ENCODE measurements around the gene PDIA5. TPM values are rescaled to one million over a fixed set of nuclear protein-coding genes. Genes with fewer than 3 reads are reported as not detected.

Gene PDIA5
- total RNA-seq, 2 donors from 2014 or later, result 8.0 to 9.0 TPM

GRCh38 chr3:123129092-123129491, 62.3 kb downstream of the PDIA5 start:
- Histone ChIP-seq H3K27ac (no peak overlapping the region), H3K27me3 (no peaks in the 10 kb centered on the region), H3K9me3 (no peaks in the 10 kb centered on the region), H3K36me3 (peaks cover 42% of the 10 kb centered on the region), H3K4me3 (no peak overlapping the region), H3K4me1 (no peaks in the 10 kb centered on the region)
- no peak for DNase-seq (ENCODE audit: low spot score)
- no peak for TF ChIP-seq CTCF (IDR thresholded peaks at IDR 0.05)

GRCh38 chr3:123129532-123129931, 62.7 kb downstream of the PDIA5 start:
- no peaks in the 10 kb centered on the region for H3K4me1 ChIP-seq
- H3K4me3 ChIP-seq, result no peak overlapping the region
- no peak overlapping the region for H3K27ac ChIP-seq
- no peak for DNase-seq (ENCODE audit: low spot score)
- H3K27me3 ChIP-seq, result no peaks in the 10 kb centered on the region
- H3K36me3 ChIP-seq, result peaks cover 38% of the 10 kb centered on the region
- H3K9me3 ChIP-seq, result no peaks in the 10 kb centered on the region
- TF ChIP-seq CTCF (IDR thresholded peaks at IDR 0.05), result no peak

- no peak for DNase-seq (ENCODE audit: low spot score)
- H3K27me3 ChIP-seq, result no peaks in the 10 kb centered on the region
- no peaks in the 10 kb centered on the region for H3K9me3 ChIP-seq
- no peak overlapping the region for H3K27ac ChIP-seq
- H3K4me3 ChIP-seq, result no peak overlapping the region
- no peak for TF ChIP-seq CTCF (IDR thresholded peaks at IDR 0.05)
- H3K36me3 ChIP-seq, result peaks cover 31% of the 10 kb centered on the region
- no peaks in the 10 kb centered on the region for H3K4me1 ChIP-seq
Observed at GRCh38 chr3:123130079-123130750, 63.4 kb downstream of the PDIA5 start.

- H3K27ac ChIP-seq, result no peak overlapping the region
- no peaks in the 10 kb centered on the region for H3K4me1 ChIP-seq
- no peak for DNase-seq (ENCODE audit: low spot score)
- H3K36me3 ChIP-seq, result peaks cover 16% of the 10 kb centered on the region
- H3K27me3 ChIP-seq, result no peaks in the 10 kb centered on the region
- no peaks in the 10 kb centered on the region for H3K9me3 ChIP-seq
- no peak for TF ChIP-seq CTCF (IDR thresholded peaks at IDR 0.05)
- no peak overlapping the region for H3K4me3 ChIP-seq
Observed at GRCh38 chr3:123134671-123135070, 67.8 kb downstream of the PDIA5 start.

GRCh38 chr3:123137001-123137400, 70.2 kb downstream of the PDIA5 start:
- Histone ChIP-seq H3K27ac (no peak overlapping the region), H3K36me3 (no peaks in the 10 kb centered on the region), H3K4me3 (no peak overlapping the region), H3K27me3 (no peaks in the 10 kb centered on the region), H3K9me3 (no peaks in the 10 kb centered on the region), H3K4me1 (no peaks in the 10 kb centered on the region)
- DNase-seq (ENCODE audit: low spot score), result no peak
- no peak for TF ChIP-seq CTCF (IDR thresholded peaks at IDR 0.05)

Data from right atrium auricular region (tissue), 2 donors.